Breast epithelium (tissue), 4 donors: Measurements from ENCODE around the gene OSTM1. TPM values are rescaled to one million over a fixed set of nuclear protein-coding genes. Genes with fewer than 3 reads are reported as not detected.
"Not testable (repeated sequence)": the region's sequence is repeated elsewhere in the genome, so short reads cannot be mapped to it uniquely, and the experiment has no call there.

Source experiments
- DNase-seq, 2 donors: peaks; one replicate each; pipeline ENCODE4 v3.0.0-alpha.2; 2019; ENCODE audit warnings: low spot score in 2 of 2
- H3K27ac ChIP-seq, 2 donors: fragments of 200-600 bp; sonication (generic) in 1 of 2; one replicate each; pipeline ENCODE4 v1.5.1; 2016 to 2019; ENCODE audit warnings: mild to moderate bottlenecking in 1 of 2
- H3K27me3 ChIP-seq, 2 donors: fragments of 200-600 bp; sonication (generic) in 1 of 2; one replicate each; pipeline versions ENCODE4 v1.5.1 to v1.6.0; 2017 to 2019; ENCODE audit warnings: control low read depth in 1 of 2, mild to moderate bottlenecking in 1 of 2
- H3K36me3 ChIP-seq: fragments of 200-600 bp; one replicate; pipeline ENCODE4 v1.5.1; 2019
- H3K4me1 ChIP-seq, 2 donors: fragments of 200-600 bp; sonication (generic); one replicate each; pipeline ENCODE4 v1.5.1; 2016 to 2019; ENCODE audit warnings: control low read depth in 1 of 2
- H3K4me3 ChIP-seq, 3 donors: fragments of 200-600 bp; sonication (generic); 1 replicate in 2 of 3; 2 replicates in 1 of 3; pipeline ENCODE4 v1.5.1; 2016 to 2019; ENCODE audit warnings: mild to moderate bottlenecking in 3 of 3, moderate library complexity in 2 of 3
- H3K9me3 ChIP-seq, 2 donors: fragments of 200-600 bp; sonication (generic) in 1 of 2; one replicate each; pipeline ENCODE4 v1.5.1; 2016 to 2019; ENCODE audit warnings: control low read depth in 1 of 2
- POLR2A ChIP-seq: fragments of 450-650 bp; IDR thresholded peaks from one replicate; pipeline ENCODE4 v1.6.1; 2016; ENCODE audit warnings: antibody characterized with exemption, mild to moderate bottlenecking, moderate library complexity
- POLR2AphosphoS5 ChIP-seq, 3 donors: sonication (generic); formaldehyde crosslinking; IDR thresholded peaks; one replicate each; pipeline ENCODE4 v1.6.1; 2017; ENCODE audit warnings: antibody characterized with exemption in 3 of 3
- intact Hi-C: fragments of 100-400 bp; cut with DNase I; formaldehyde crosslinking; loops from one replicate; pipeline ENCODE4 v1.15.1; 2023; ENCODE audit warnings: low total_unique reads
- total RNA-seq, 3 donors: library from RNA; depleted of rRNA; stranded (reverse); fragments of >200 nt; gene quantifications; one replicate each; pipeline ENCODE4 v1.1.0, GENCODE V29; 2016
- TF ChIP-seq, protein P1 (sequence below), 3 donors: fragments of 450-650 bp; IDR thresholded peaks; one replicate each; pipeline ENCODE4 v1.5.1; 2016 to 2017; ENCODE audit warnings: antibody characterized with exemption in 3 of 3, mild to moderate bottlenecking in 3 of 3, moderate library complexity in 3 of 3

OSTM1 gene
- total RNA-seq, 3 donors from 2014 or later = 27.1 to 75.2 (median 36.7) TPM

GRCh38 chr6:108002365-108003221, 71.9 kb downstream of the OSTM1 start:
- no peaks in the 10 kb centered on the region for H3K9me3 ChIP-seq
- no peaks in the 10 kb centered on the region for H3K36me3 ChIP-seq
- intact Hi-C loops = no loop called here
- no peaks in the 10 kb centered on the region for H3K4me1 ChIP-seq
- TF ChIP-seq POLR2AphosphoS5 (IDR thresholded peaks at IDR 0.05) (no peak), POLR2A (no peak)
- TF ChIP-seq, protein P1, sequence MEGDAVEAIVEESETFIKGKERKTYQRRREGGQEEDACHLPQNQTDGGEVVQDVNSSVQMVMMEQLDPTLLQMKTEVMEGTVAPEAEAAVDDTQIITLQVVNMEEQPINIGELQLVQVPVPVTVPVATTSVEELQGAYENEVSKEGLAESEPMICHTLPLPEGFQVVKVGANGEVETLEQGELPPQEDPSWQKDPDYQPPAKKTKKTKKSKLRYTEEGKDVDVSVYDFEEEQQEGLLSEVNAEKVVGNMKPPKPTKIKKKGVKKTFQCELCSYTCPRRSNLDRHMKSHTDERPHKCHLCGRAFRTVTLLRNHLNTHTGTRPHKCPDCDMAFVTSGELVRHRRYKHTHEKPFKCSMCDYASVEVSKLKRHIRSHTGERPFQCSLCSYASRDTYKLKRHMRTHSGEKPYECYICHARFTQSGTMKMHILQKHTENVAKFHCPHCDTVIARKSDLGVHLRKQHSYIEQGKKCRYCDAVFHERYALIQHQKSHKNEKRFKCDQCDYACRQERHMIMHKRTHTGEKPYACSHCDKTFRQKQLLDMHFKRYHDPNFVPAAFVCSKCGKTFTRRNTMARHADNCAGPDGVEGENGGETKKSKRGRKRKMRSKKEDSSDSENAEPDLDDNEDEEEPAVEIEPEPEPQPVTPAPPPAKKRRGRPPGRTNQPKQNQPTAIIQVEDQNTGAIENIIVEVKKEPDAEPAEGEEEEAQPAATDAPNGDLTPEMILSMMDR (IDR thresholded peaks at IDR 0.05) = no peak
- peak overlapping the region; percentile 84 to 91 for H3K27ac ChIP-seq
- DNase-seq = peak; percentile 69 to 76
- no peaks in the 10 kb centered on the region for H3K27me3 ChIP-seq
- peak overlapping the region in 1 of 3 donors; percentile 18 for H3K4me3 ChIP-seq

DNA sequence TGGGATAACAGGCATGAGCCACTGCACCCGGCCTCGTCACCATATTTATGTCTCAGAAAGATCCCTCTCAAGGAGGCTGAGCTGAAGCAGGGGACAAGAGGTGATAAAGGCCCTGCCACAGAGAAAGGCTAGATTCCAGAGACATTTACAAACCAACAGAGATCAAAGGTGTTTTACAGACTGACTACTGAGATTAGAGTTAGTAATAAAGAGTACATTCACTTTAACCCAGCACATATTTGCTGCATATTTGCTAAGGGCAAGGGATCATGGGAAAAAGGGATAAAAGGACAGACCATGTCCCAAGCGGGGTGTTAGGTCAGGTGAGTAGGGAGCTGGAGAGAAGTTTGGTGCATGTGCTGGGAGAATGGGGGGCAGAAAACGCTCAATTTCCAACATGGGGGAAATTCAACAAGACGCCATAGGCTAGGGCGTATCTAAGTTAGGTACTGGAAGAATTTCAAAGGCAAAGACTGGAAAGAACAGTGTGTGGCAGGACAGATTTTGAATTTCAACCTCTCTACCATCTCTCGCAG, 72.8 kb downstream of the OSTM1 start:
- no peaks in the 10 kb centered on the region for H3K27me3 ChIP-seq
- intact Hi-C loops = no loop called here
- H3K4me3 ChIP-seq = no peak overlapping the region
- DNase-seq = no peak
- H3K4me1 ChIP-seq = no peaks in the 10 kb centered on the region
- TF ChIP-seq POLR2A (no peak), POLR2AphosphoS5 (IDR thresholded peaks at IDR 0.05) (no peak)
- TF ChIP-seq, protein P1 (IDR thresholded peaks at IDR 0.05) = no peak
- H3K9me3 ChIP-seq = no peaks in the 10 kb centered on the region
- H3K36me3 ChIP-seq = no peaks in the 10 kb centered on the region
- H3K27ac ChIP-seq = peak overlapping the region; percentile 84 to 91

GRCh38 chr6:108000259-108000658, 74.3 kb downstream of the OSTM1 start:
- DNase-seq, H3K36me3 ChIP-seq, H3K27ac ChIP-seq, intact Hi-C loops, H3K4me3 ChIP-seq, H3K4me1 ChIP-seq, H3K27me3 ChIP-seq, H3K9me3 ChIP-seq: not testable (repeated sequence)

DNA sequence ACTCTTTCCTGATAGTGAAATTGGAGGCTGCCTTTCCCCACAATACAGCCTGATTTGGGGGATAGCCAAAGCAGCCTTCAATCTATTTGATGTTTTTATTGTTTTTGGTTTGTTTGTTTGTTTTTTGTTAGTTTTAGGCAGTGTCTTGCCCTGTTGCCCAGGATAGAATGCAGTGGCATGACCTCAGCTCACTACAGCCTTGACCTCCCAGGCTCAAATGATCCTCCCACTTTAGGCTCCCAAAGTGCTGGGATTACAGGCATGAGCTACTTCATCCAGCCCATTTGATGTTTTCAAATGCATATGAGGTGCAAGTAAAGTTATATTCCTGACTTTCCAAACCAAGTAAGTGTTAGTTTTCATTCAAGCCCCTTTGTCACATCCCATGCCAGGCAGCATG, 75.2 kb downstream of the OSTM1 start:
- intact Hi-C loops = no loop called here
- no peaks in the 10 kb centered on the region for H3K9me3 ChIP-seq
- no peak overlapping the region for H3K27ac ChIP-seq
- no peaks in the 10 kb centered on the region for H3K27me3 ChIP-seq
- TF ChIP-seq, protein P1 (IDR thresholded peaks at IDR 0.05) = no peak
- TF ChIP-seq POLR2A = no peak
- no peak for TF ChIP-seq POLR2AphosphoS5 (IDR thresholded peaks at IDR 0.05)
- no peaks in the 10 kb centered on the region for H3K4me1 ChIP-seq
- H3K36me3 ChIP-seq = no peaks in the 10 kb centered on the region
- no peak overlapping the region for H3K4me3 ChIP-seq
- DNase-seq = no peak

DNA sequence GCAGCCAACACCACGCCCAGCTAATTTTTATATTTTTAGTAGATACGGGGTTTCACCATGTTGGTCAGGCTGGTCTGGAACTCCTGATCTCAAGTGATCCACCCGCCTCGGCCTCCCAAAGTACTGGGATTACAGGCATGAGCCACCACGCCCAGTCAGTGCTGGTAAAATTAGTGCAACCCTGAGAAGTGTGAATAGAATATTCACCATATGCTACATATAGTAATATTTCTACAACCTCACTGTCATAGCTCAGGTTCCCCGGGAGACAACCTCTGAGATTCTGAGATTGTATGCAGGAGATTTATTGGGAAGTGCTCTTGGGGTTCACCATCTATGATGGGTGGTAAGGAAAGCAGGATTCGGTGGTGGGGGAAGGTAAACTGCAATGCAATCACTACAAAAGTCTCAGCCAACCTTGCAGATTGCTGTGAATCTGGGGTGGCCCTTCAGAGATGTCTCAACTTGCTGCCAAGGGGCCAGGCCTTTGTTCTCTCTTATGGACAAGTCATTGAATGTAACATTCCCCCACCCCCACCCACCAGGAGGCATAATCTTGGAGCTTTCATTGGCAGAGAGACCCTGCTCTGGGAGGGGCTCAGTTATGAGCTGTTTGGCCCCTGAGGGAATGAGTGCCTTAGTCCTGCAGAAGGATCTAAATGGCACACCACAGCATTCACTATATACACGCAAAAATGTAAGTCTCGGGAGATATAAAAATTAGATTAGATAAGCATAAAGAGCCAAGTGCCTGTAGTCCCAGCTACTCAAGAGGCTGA, 82.6 kb downstream of the OSTM1 start:
- Histone ChIP-seq H3K27me3 (no peaks in the 10 kb centered on the region), H3K4me3 (no peak overlapping the region), H3K27ac (no peak overlapping the region), H3K9me3 (no peaks in the 10 kb centered on the region), H3K36me3 (no peaks in the 10 kb centered on the region), H3K4me1 (no peaks in the 10 kb centered on the region)
- no peak for DNase-seq
- intact Hi-C loops = no loop called here
- TF ChIP-seq, protein P1 (IDR thresholded peaks at IDR 0.05) = no peak
- TF ChIP-seq POLR2AphosphoS5 (IDR thresholded peaks at IDR 0.05) (no peak), POLR2A (no peak)

Other genes starting within 250 kb of the OSTM1 start
- 10 to 100 TPM; 48.8 to 60.0 (median 58.7) TPM for gene SEC63, start 116.5 kb downstream of the OSTM1 start, total RNA-seq
- gene NR2E1, start 91.3 kb upstream of the OSTM1 start, total RNA-seq = under 1 TPM in 1 of 3 donors, not detected in 2; 0.33 TPM
- 100 to 1,000 TPM; 144 to 212 (median 151) TPM for gene SNX3, start 186.3 kb upstream of the OSTM1 start, total RNA-seq
- gene AFG1L, start 220.3 kb upstream of the OSTM1 start, total RNA-seq = 1 to 10 TPM; 2.3 to 5.6 (median 4.0) TPM